ENCODE data around the gene ARSA.

DNA sequence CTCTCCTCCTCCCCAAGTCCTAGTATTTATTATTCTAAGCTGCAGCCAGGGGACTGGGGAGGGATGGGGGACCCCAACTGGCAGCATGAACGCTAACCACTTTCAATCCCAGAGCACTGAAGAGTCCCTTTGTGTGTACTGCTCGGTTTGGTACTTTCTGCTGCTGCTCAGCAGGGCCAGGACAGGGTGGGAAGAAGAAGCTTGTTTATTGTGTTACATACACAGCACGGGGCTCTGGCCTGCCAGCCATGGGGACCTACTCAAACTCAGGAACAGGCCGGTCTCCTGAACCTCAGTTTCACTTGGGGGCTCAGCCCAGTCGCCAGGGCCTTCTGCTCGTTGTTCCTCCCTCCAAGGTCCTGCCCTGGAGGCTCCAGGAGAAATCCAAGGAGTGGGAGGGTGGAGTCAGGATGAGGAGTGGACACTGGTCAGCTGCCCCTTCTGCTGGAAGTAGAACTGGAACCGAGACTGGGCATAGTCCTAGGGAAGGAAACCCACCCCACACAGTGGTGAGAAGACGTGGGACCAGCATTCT lies 49.1 kb downstream of the ARSA start:
- TF ChIP-seq, protein P1, sequence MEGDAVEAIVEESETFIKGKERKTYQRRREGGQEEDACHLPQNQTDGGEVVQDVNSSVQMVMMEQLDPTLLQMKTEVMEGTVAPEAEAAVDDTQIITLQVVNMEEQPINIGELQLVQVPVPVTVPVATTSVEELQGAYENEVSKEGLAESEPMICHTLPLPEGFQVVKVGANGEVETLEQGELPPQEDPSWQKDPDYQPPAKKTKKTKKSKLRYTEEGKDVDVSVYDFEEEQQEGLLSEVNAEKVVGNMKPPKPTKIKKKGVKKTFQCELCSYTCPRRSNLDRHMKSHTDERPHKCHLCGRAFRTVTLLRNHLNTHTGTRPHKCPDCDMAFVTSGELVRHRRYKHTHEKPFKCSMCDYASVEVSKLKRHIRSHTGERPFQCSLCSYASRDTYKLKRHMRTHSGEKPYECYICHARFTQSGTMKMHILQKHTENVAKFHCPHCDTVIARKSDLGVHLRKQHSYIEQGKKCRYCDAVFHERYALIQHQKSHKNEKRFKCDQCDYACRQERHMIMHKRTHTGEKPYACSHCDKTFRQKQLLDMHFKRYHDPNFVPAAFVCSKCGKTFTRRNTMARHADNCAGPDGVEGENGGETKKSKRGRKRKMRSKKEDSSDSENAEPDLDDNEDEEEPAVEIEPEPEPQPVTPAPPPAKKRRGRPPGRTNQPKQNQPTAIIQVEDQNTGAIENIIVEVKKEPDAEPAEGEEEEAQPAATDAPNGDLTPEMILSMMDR (IDR thresholded peaks at IDR 0.05), result no peak
- no peak for TF ChIP-seq ZFX (IDR thresholded peaks at IDR 0.05; ENCODE audit: borderline replicate concordance)
